GM23338 (cell line): ENCODE data around the gene SMIM44. TPM values are rescaled to one million over a fixed set of nuclear protein-coding genes. Genes with fewer than 3 reads are reported as not detected.

Source experiments
- ATAC-seq: fragments of 200-7000 bp; cut with Tn5 transposase; 3 replicates; pipeline ENCODE4 v1.9.1; 2020
- DNase-seq: peaks from one replicate; pipeline ENCODE4 v3.0.0-alpha.2; 2015; ENCODE audit warnings: low spot score
- H2AFZ ChIP-seq: fragments of 200-600 bp; sonication (generic); 2 replicates; pipeline ENCODE4 v1.8.0; 2016; ENCODE audit warnings: antibody characterized with exemption, mild to moderate bottlenecking, moderate library complexity
- H3F3A ChIP-seq: fragments of 200-600 bp; sonication (generic); replicated peaks from 2 replicates; pipeline ENCODE4 v1.8.0; 2017; ENCODE audit warnings: antibody characterized with exemption, mixed run types, low read depth
- H3K27ac ChIP-seq: fragments of 200-600 bp; sonication (generic); 2 replicates; pipeline ENCODE4 v1.6.1; 2016; ENCODE audit warnings: low read depth
- H3K27me3 ChIP-seq: fragments of 200-600 bp; sonication (generic); 2 replicates; pipeline ENCODE4 v1.8.0; 2016; ENCODE audit warnings: mild to moderate bottlenecking, mixed run types, moderate library complexity; ENCODE audit not compliant: insufficient read depth
- H3K36me3 ChIP-seq: fragments of 200-600 bp; sonication (generic); 2 replicates; pipeline ENCODE4 v1.8.0; 2016; ENCODE audit warnings: mild to moderate bottlenecking; ENCODE audit not compliant: insufficient read depth
- H3K4me1 ChIP-seq: fragments of 200-600 bp; sonication (generic); 2 replicates; pipeline ENCODE4 v1.8.0; 2016; ENCODE audit warnings: mild to moderate bottlenecking, moderate library complexity; ENCODE audit not compliant: insufficient read depth
- H3K4me2 ChIP-seq: fragments of 200-600 bp; sonication (generic); 2 replicates; pipeline ENCODE4 v1.7.1; 2017; ENCODE audit warnings: mixed run types
- H3K4me3 ChIP-seq: fragments of 200-600 bp; sonication (generic); 2 replicates; pipeline ENCODE4 v1.6.1; 2016; ENCODE audit warnings: mixed run types
- H3K79me2 ChIP-seq: fragments of 200-600 bp; sonication (generic); replicated peaks from 2 replicates; pipeline ENCODE4 v1.8.0; 2017; ENCODE audit warnings: mild to moderate bottlenecking; ENCODE audit not compliant: insufficient read depth
- H3K9me2 ChIP-seq: fragments of 200-600 bp; sonication (generic); 2 replicates; pipeline ENCODE4 v1.8.0; 2017; ENCODE audit not compliant: insufficient read depth
- H4K20me1 ChIP-seq: fragments of 200-600 bp; sonication (generic); replicated peaks from 2 replicates; pipeline ENCODE4 v1.8.0; 2017; ENCODE audit warnings: mild to moderate bottlenecking; ENCODE audit not compliant: insufficient read depth
- H3K27ac Mint-ChIP-seq: 2 replicates; pipeline ENCODE4 v1.8.0; 2020; ENCODE audit warnings: inconsistent platforms, mild to moderate bottlenecking, moderate library complexity, mixed read lengths
- H3K27me3 Mint-ChIP-seq: 3 replicates; pipeline ENCODE4 v1.8.0; 2022; ENCODE audit warnings: low read depth, mild to moderate bottlenecking, moderate library complexity, mixed read lengths, inconsistent platforms; ENCODE audit not compliant: insufficient read depth, poor library complexity
- H3K36me3 Mint-ChIP-seq: 3 replicates; pipeline ENCODE4 v1.8.0; 2021; ENCODE audit warnings: low read depth, mild to moderate bottlenecking, inconsistent platforms, moderate library complexity, mixed read lengths
- H3K4me1 Mint-ChIP-seq: 3 replicates; pipeline ENCODE4 v1.8.0; 2020; ENCODE audit warnings: mild to moderate bottlenecking, inconsistent platforms, mixed read lengths
- H3K4me3 Mint-ChIP-seq: 3 replicates; pipeline ENCODE4 v1.8.0; 2021; ENCODE audit warnings: moderate library complexity, mild to moderate bottlenecking, inconsistent platforms, mixed read lengths
- H3K9me3 Mint-ChIP-seq: 3 replicates; pipeline ENCODE4 v1.8.0; 2020; ENCODE audit warnings: moderate library complexity, mild to moderate bottlenecking, inconsistent platforms, mixed read lengths
- CTCF ChIP-seq, 2 experiments: fragments of 200-600 bp in 1 of 2; sonication (generic) in 1 of 2; conservative IDR thresholded peaks; 2 replicates each; pipeline versions ENCODE4 v1.5.1 to v1.6.1; 2016 to 2017; ENCODE audit warnings: antibody characterized with exemption in 2 of 2, low read depth in 2 of 2, mild to moderate bottlenecking in 2 of 2, moderate library complexity in 1 of 2
- NANOG ChIP-seq: IDR thresholded peaks from 2 replicates; pipeline ENCODE4 v1.6.1; 2016; ENCODE audit warnings: antibody characterized with exemption, borderline replicate concordance
- REST ChIP-seq: IDR thresholded peaks from one replicate; pipeline ENCODE4 v1.6.1; 2018; ENCODE audit warnings: antibody characterized with exemption; ENCODE audit not compliant: unreplicated experiment
- ZNF114 ChIP-seq: fragments of 250-450 bp; sonication (Bioruptor Pico); IDR thresholded peaks from 2 replicates; pipeline ENCODE4 v1.5.0; 2020; ENCODE audit warnings: mild to moderate bottlenecking, moderate library complexity
- ZNF331 ChIP-seq: fragments of 250-450 bp; sonication (Bioruptor Pico); IDR thresholded peaks from 2 replicates; pipeline ENCODE4 v1.5.0; 2020; ENCODE audit warnings: low read depth, mild to moderate bottlenecking, moderate library complexity
- ZNF462 ChIP-seq: fragments of 250-450 bp; sonication (Bioruptor Pico); IDR thresholded peaks from 2 replicates; pipeline ENCODE4 v1.5.0; 2020; ENCODE audit warnings: mild to moderate bottlenecking, moderate library complexity
- polyA plus RNA-seq: library from polyadenylated mRNA; unstranded; fragments of >200 nt; fragmentation: Nextera tagmentation; extraction: Ambion mirVana; gene quantifications from 2 replicates; pipeline ENCODE4 v1.2.1, GENCODE V29; 2016
- total RNA-seq: library from RNA; depleted of rRNA; stranded (reverse); fragments of >200 nt; shearing (Covaris generic); gene quantifications from 2 replicates; pipeline ENCODE4 v1.2.3, GENCODE V29; 2014

The SMIM44 gene
- total and polyA plus RNA-seq, 2 experiments from 2014 or later, result not detected

GRCh38 chr19:3492131-3492839 is 9.0 kb upstream of the SMIM44 start:
- no peak for ATAC-seq
- Mint-ChIP-seq H3K4me1 (no peaks in the 10 kb centered on the region), H3K36me3 (peaks cover 41% of the 10 kb centered on the region), H3K9me3 (no peaks in the 10 kb centered on the region), H3K4me3 (no peak overlapping the region; the same call in 2 of the 3 replicates), H3K27me3 (peaks cover 8% of the 10 kb centered on the region), H3K27ac (no peak overlapping the region)
- no peaks in the 10 kb centered on the region for H3K4me1 ChIP-seq
- no peaks in the 10 kb centered on the region for H3K9me2 ChIP-seq
- H3K27ac ChIP-seq, result no peak overlapping the region
- H3F3A ChIP-seq, result 0 out of 2 replicates have a peak, but pooled peaks cover 4% of the 10 kb centered on the region
- no peak overlapping the region for H2AFZ ChIP-seq
- H3K4me2 ChIP-seq, result no peak overlapping the region
- TF ChIP-seq CTCF (conservative IDR thresholded peaks at IDR 0.05; ENCODE audit: low read depth in 2 of 2) (0 out of 4 replicates have a peak, but pooled peaks of 1 of the 2 experiments have one; percentile 6), NANOG (no peak), ZNF331 (no peak), ZNF462 (CRISPR knock-in tag) (no peak), ZNF114 (CRISPR knock-in tag) (no peak), REST (no peak)
- no peaks in the 10 kb centered on the region for H3K79me2 ChIP-seq
- no peak for DNase-seq
- no peaks in the 10 kb centered on the region for H4K20me1 ChIP-seq
- no peak overlapping the region for H3K4me3 ChIP-seq
- H3K36me3 ChIP-seq, result peaks cover 5% of the 10 kb centered on the region; the same call in 1 of the 2 replicates
- no peaks in the 10 kb centered on the region for H3K27me3 ChIP-seq
